Esophagus (tissue), 2 donors: ENCODE data around the gene ADCY1. TPM values are rescaled to one million over a fixed set of nuclear protein-coding genes. Genes with fewer than 3 reads are reported as not detected.
"Not testable (repeated sequence)": the region's sequence is repeated elsewhere in the genome, so short reads cannot be mapped to it uniquely, and the experiment has no call there.

Experiments used
- H3K27ac ChIP-seq, 2 donors: one replicate each; pipeline ENCODE4 v1.5.1; 2013; ENCODE audit warnings: low read depth in 2 of 2, mild to moderate bottlenecking in 2 of 2, inconsistent platforms in 1 of 2, low read length in 1 of 2, moderate library complexity in 1 of 2
- H3K27me3 ChIP-seq, 2 donors: one replicate each; pipeline ENCODE4 v1.6.1; 2013; ENCODE audit warnings: low read length in 2 of 2, control low read depth in 1 of 2, mild to moderate bottlenecking in 1 of 2; ENCODE audit not compliant: insufficient read depth in 2 of 2, control insufficient read depth in 1 of 2
- H3K36me3 ChIP-seq, 2 donors: one replicate each; pipeline ENCODE4 v1.6.1; 2013; ENCODE audit warnings: low read length in 1 of 2; ENCODE audit not compliant: control insufficient read depth in 2 of 2, insufficient read depth in 2 of 2
- H3K4me1 ChIP-seq, 2 donors: one replicate each; pipeline ENCODE4 v1.6.1; 2013; ENCODE audit warnings: low read length in 1 of 2; ENCODE audit not compliant: control insufficient read depth in 2 of 2, insufficient read depth in 2 of 2
- H3K4me3 ChIP-seq, 2 donors: one replicate each; pipeline ENCODE4 v1.5.1; 2013; ENCODE audit warnings: low read length in 2 of 2, mild to moderate bottlenecking in 2 of 2, low read depth in 1 of 2, moderate library complexity in 1 of 2
- H3K9me3 ChIP-seq, 2 donors: one replicate each; pipeline ENCODE4 v1.6.1; 2013; ENCODE audit warnings: mild to moderate bottlenecking in 2 of 2, low read depth in 1 of 2, low read length in 1 of 2, moderate library complexity in 1 of 2; ENCODE audit not compliant: control insufficient read depth in 2 of 2, insufficient read depth in 1 of 2
- WGBS, 2 donors: extraction: QIAGEN DNeasy Blood & Tissue Kit; methylation state at CpG; one replicate each; pipeline ENCODE4 v1.1.7; 2013; 5-methylcytosine and 5-hydroxymethylcytosine counted together
- polyA plus RNA-seq, 2 donors: library from polyadenylated mRNA; stranded (reverse); fragments of 200-250 nt; gene quantifications; one replicate each; pipeline ENCODE4 v1.2.3, GENCODE V29; 2013
- donor health status: healthy with polysubstance abuse.
- donor health status: Bipolar disorder and iron deficiency.

Gene ADCY1
- polyA plus RNA-seq, 2 donors: 0.12 to 0.18 TPM

- WGBS, 2 donors: 61 to 64% methylated on average over 12 of the region's 12 CpGs
- H3K4me3 ChIP-seq: no peak overlapping the region
- H3K27me3 ChIP-seq: no peaks in the 10 kb centered on the region
- H3K36me3 ChIP-seq: no peaks in the 10 kb centered on the region
- no peak overlapping the region for H3K27ac ChIP-seq
- no peaks in the 10 kb centered on the region for H3K9me3 ChIP-seq
- no peaks in the 10 kb centered on the region for H3K4me1 ChIP-seq
These were observed 144.5 kb downstream of the ADCY1 start for GRCh38 chr7:45718464-45719330.

GRCh38 chr7:45720989-45721388 lies 146.8 kb downstream of the ADCY1 start:
- Histone ChIP-seq H3K9me3 (no peaks in the 10 kb centered on the region), H3K4me1 (no peaks in the 10 kb centered on the region), H3K27ac (no peak overlapping the region), H3K4me3 (no peak overlapping the region), H3K27me3 (no peaks in the 10 kb centered on the region), H3K36me3 (peaks cover 0 to 5% of the 10 kb centered on the region in 2 donors)
- WGBS, 2 donors: 95 to 98% methylated on average over 3 of the region's 3 CpGs

GRCh38 chr7:45721686-45722598 lies 147.8 kb downstream of the ADCY1 start:
- Histone ChIP-seq H3K4me3 (no peak overlapping the region), H3K9me3 (peaks cover 0 to 3% of the 10 kb centered on the region in 2 donors), H3K36me3 (peaks cover 5% of the 10 kb centered on the region in 2 donors), H3K4me1 (no peaks in the 10 kb centered on the region), H3K27me3 (no peaks in the 10 kb centered on the region), H3K27ac (no peak overlapping the region)
- WGBS, 2 donors: 84 to 91% methylated on average over 22 of the region's 22 CpGs

- WGBS, 2 donors: 94 to 96% methylated on average over 2 of the region's 2 CpGs
- not testable (repeated sequence) for H3K9me3 ChIP-seq, H3K27ac ChIP-seq, H3K4me3 ChIP-seq, H3K36me3 ChIP-seq, H3K27me3 ChIP-seq, H3K4me1 ChIP-seq
These were observed 151.1 kb downstream of the ADCY1 start for GRCh38 chr7:45725231-45725630.

- H3K36me3 ChIP-seq: peaks cover 5 to 7% of the 10 kb centered on the region in 2 donors
- no peaks in the 10 kb centered on the region for H3K4me1 ChIP-seq
- H3K4me3 ChIP-seq: no peak overlapping the region
- no peak overlapping the region for H3K27ac ChIP-seq
- WGBS, 2 donors: 98 to 99% methylated on average over 26 to 29 of the region's 29 CpGs
- peaks cover 0 to 4% of the 10 kb centered on the region in 2 donors for H3K9me3 ChIP-seq
- no peaks in the 10 kb centered on the region for H3K27me3 ChIP-seq
These were observed 152.7 kb downstream of the ADCY1 start for GRCh38 chr7:45726883-45727282.

- not testable (repeated sequence) for H3K4me1 ChIP-seq, H3K27me3 ChIP-seq, H3K9me3 ChIP-seq, H3K4me3 ChIP-seq, H3K36me3 ChIP-seq, H3K27ac ChIP-seq
- 78 to 81% methylated on average over 5 of the region's 5 CpGs for WGBS, 2 donors
These were observed 157.7 kb downstream of the ADCY1 start for GRCh38 chr7:45731692-45732443.

- not testable (repeated sequence) for H3K4me1 ChIP-seq, H3K27me3 ChIP-seq, H3K27ac ChIP-seq, H3K36me3 ChIP-seq, H3K9me3 ChIP-seq, H3K4me3 ChIP-seq
- WGBS, 2 donors: 90 to 95% methylated on average over 9 of the region's 9 CpGs
These were observed 164.8 kb downstream of the ADCY1 start for GRCh38 chr7:45738920-45739319.

GRCh38 chr7:45740573-45740972 lies 166.4 kb downstream of the ADCY1 start:
- H3K9me3 ChIP-seq, H3K27me3 ChIP-seq, H3K4me3 ChIP-seq, H3K36me3 ChIP-seq, H3K27ac ChIP-seq, H3K4me1 ChIP-seq: not testable (repeated sequence)
- 98% methylated on average over 3 of the region's 3 CpGs for WGBS, 2 donors

- H3K36me3 ChIP-seq, H3K27me3 ChIP-seq, H3K9me3 ChIP-seq, H3K4me3 ChIP-seq, H3K4me1 ChIP-seq, H3K27ac ChIP-seq: not testable (repeated sequence)
These were observed 174.8 kb downstream of the ADCY1 start for GRCh38 chr7:45748976-45749375.
